GM12878 (cell line): Measurements from ENCODE around the gene BAG1. TPM values are rescaled to one million over a fixed set of nuclear protein-coding genes. Genes with fewer than 3 reads are reported as not detected.

Experiments used
- BHLHE40 ChIP-seq, 2 experiments: fragments of 450-650 bp in 1 of 2; IDR thresholded peaks; 2 replicates each; pipeline ENCODE4 v1.6.1; 2011 to 2017; ENCODE audit warnings: low read depth in 2 of 2, borderline replicate concordance in 1 of 2, improper control_type of control experiment in 1 of 2, low read length in 1 of 2, mild to moderate bottlenecking in 1 of 2
- CEBPZ ChIP-seq: fragments of 150-350 bp; IDR thresholded peaks from 2 replicates; pipeline ENCODE4 v1.6.1; 2016; ENCODE audit warnings: low read depth, low read length
- CREB1 ChIP-seq: IDR thresholded peaks from 2 replicates; pipeline ENCODE4 v1.6.1; 2012; ENCODE audit warnings: low read depth, mild to moderate bottlenecking, inconsistent platforms
- DPF2 ChIP-seq: fragments of 450-650 bp; IDR thresholded peaks from 2 replicates; pipeline ENCODE4 v1.6.1; 2017; ENCODE audit warnings: mild to moderate bottlenecking
- FOXM1 ChIP-seq: IDR thresholded peaks from 2 replicates; pipeline ENCODE4 v1.6.1; 2012; ENCODE audit warnings: low read depth, mild to moderate bottlenecking, inconsistent platforms, low read length, moderate library complexity
- HSF1 ChIP-seq: fragments of 150-350 bp; IDR thresholded peaks from 2 replicates; pipeline ENCODE4 v1.6.1; 2014; ENCODE audit warnings: mild to moderate bottlenecking, low read depth, low read length
- IRF3 ChIP-seq: fragments of 450-650 bp; IDR thresholded peaks from 2 replicates; pipeline ENCODE4 v1.6.1; 2014; ENCODE audit warnings: mild to moderate bottlenecking
- IRF4 ChIP-seq: IDR thresholded peaks from 2 replicates; pipeline ENCODE4 v1.6.1; 2011; ENCODE audit warnings: low read depth, low read length
- MLLT1 ChIP-seq: fragments of 450-650 bp; IDR thresholded peaks from 2 replicates; pipeline ENCODE4 v1.6.1; 2016; ENCODE audit warnings: mild to moderate bottlenecking
- NFYB ChIP-seq: IDR thresholded peaks from 2 replicates; pipeline ENCODE4 v1.6.1; 2011; ENCODE audit warnings: low read depth, mild to moderate bottlenecking, low read length, improper control_type of control experiment, moderate library complexity; ENCODE audit not compliant: insufficient read depth
- NR2C1 ChIP-seq: fragments of 450-650 bp; IDR thresholded peaks from 2 replicates; pipeline ENCODE4 v1.6.1; 2017; ENCODE audit warnings: antibody characterized with exemption, mild to moderate bottlenecking, moderate library complexity
- PKNOX1 ChIP-seq: fragments of 450-650 bp; IDR thresholded peaks from 2 replicates; pipeline ENCODE4 v1.6.1; 2016; ENCODE audit warnings: mild to moderate bottlenecking
- PML ChIP-seq: IDR thresholded peaks from 2 replicates; pipeline ENCODE4 v1.6.1; 2012; ENCODE audit warnings: low read length, inconsistent platforms
- POLR2AphosphoS2 ChIP-seq: IDR thresholded peaks from 2 replicates; pipeline ENCODE4 v1.6.1; 2011; ENCODE audit warnings: low read depth, mild to moderate bottlenecking, low read length, improper control_type of control experiment, moderate library complexity
- RELA ChIP-seq: fragments of 450-650 bp; IDR thresholded peaks from 2 replicates; pipeline ENCODE4 v1.8.0; 2014; ENCODE audit warnings: borderline replicate concordance; ENCODE audit not compliant: partially characterized antibody
- RUNX3 ChIP-seq: IDR thresholded peaks from 2 replicates; pipeline ENCODE4 v1.6.1; 2012; ENCODE audit warnings: low read length, inconsistent platforms
- TCF12 ChIP-seq: IDR thresholded peaks from 2 replicates; pipeline ENCODE4 v1.6.1; 2011; ENCODE audit warnings: low read depth, mild to moderate bottlenecking, low read length
- ZBTB33 ChIP-seq: fragments of 450-650 bp; IDR thresholded peaks from 2 replicates; pipeline ENCODE4 v1.6.1; 2017; ENCODE audit warnings: mild to moderate bottlenecking
- ZZZ3 ChIP-seq: IDR thresholded peaks from 2 replicates; pipeline ENCODE4 v1.6.1; 2011; ENCODE audit warnings: low read depth; ENCODE audit not compliant: control insufficient read depth, insufficient read length
- polyA plus RNA-seq, 11 experiments: library from polyadenylated mRNA; depleted of rRNA in 4 of 11; unstranded in 6 of 11; stranded (reverse) in 5 of 11; fragments of >200 nt; fragmentation: Nextera tagmentation in 4 of 11; fragmentation: Illumina TruSeq in 1 of 11; extraction: Ambion mirVana in 4 of 11; extraction: Trizol in 1 of 11; gene quantifications; 1 replicate in 1 of 11; 2 replicates in 10 of 11; pipeline versions ENCODE4 v1.2.1 to v1.2.3, GENCODE V29; 2011 to 2016; ENCODE audit warnings: inconsistent platforms in 2 of 11, missing spikeins in 2 of 11, low read depth in 1 of 11
- total RNA-seq, 4 experiments: library from RNA; depleted of rRNA in 3 of 4; stranded (reverse); fragments of >200 nt in 3 of 4; fragmentation: Illumina TruSeq in 1 of 4; extraction: Trizol in 1 of 4; gene quantifications; 2 replicates each; pipeline versions ENCODE4 v1.2.1 to v1.2.3, GENCODE V29; 2013 to 2021

Gene BAG1
- total and polyA plus RNA-seq, 10 of the 15 experiments (the other 5 are each of a cell fraction or from before 2014, with no cell fraction given): 11.6 to 135 (median 68.9) TPM

GRCh38 chr9:33264003-33264472 lies 470 bp downstream of the BAG1 start (continued):
- no peak; the same call in 1 of the 2 replicates for TF ChIP-seq PKNOX1
- TF ChIP-seq POLR2AphosphoS2: no peak
- TF ChIP-seq ZZZ3: no peak
- TF ChIP-seq NFYB: no peak
- no peak for TF ChIP-seq FOXM1
- no peak for TF ChIP-seq CEBPZ
- TF ChIP-seq HSF1: no peak
- TF ChIP-seq RUNX3: peak; percentile 56
- TF ChIP-seq CREB1: no peak
- TF ChIP-seq RELA: peak; percentile 4
- TF ChIP-seq NR2C1: peak; percentile 8; the same call in 1 of the 2 replicates
- TF ChIP-seq DPF2: no peak; the same call in 1 of the 2 replicates
- TF ChIP-seq IRF4: no peak
- TF ChIP-seq MLLT1: peak; percentile 43; the same call in 1 of the 2 replicates
- TF ChIP-seq IRF3: no peak
- TF ChIP-seq PML: 0 out of 2 replicates have a peak, but pooled peaks have one; percentile 18
- TF ChIP-seq TCF12: peak; percentile 27; the same call in 1 of the 2 replicates
- no peak for TF ChIP-seq ZBTB33
- TF ChIP-seq BHLHE40 (IDR thresholded peaks at IDR 0.05; ENCODE audit: borderline replicate concordance in 1 of 2, low read depth in 2 of 2, low read length in 1 of 2): peak; percentile 50 to 85; a peak in 3 of 4 replicates
